GM23248 (cell line): Measurements from ENCODE around the gene RXRA.

Source experiments
- EZH2 ChIP-seq: fragments of 200-600 bp; sonication (generic); IDR thresholded peaks from 2 replicates; pipeline ENCODE4 v1.6.1; 2018; ENCODE audit warnings: antibody characterized with exemption, mild to moderate bottlenecking; ENCODE audit not compliant: insufficient read depth, poor library complexity, severe bottlenecking
- EZH2phosphoT487 ChIP-seq: fragments of 200-600 bp; sonication (generic); IDR thresholded peaks from 2 replicates; pipeline ENCODE4 v1.6.1; 2018; ENCODE audit warnings: antibody characterized with exemption, moderate library complexity, mild to moderate bottlenecking, low read depth; ENCODE audit not compliant: insufficient read depth

DNA sequence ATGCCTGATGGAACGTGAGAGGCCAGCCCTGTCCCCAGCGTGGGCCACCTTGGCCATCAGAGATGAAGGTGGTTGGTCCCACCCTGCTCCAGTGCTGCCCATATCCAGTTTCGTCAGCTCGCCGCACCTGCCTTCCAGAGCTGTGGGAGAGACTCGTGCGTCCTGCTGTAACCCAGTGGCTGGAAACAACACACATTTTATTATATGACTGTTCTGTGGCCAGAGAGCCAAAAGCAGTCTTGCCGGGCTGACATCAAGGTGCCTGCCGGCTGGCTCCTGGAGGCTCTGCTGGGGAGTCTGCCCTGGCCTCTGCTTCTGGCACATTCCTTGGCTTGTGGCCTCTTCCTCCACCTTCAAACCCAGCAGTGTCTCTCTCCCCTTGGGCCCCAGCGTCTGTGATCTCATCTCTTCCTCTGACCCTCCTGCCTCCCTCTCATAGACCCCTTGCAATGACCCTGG, 94.7 kb downstream of the RXRA start:
- no peak for TF ChIP-seq EZH2
- TF ChIP-seq EZH2phosphoT487 = no peak
